Tibial artery (tissue), 4 donors: Measurements from ENCODE around the gene FCRLB.
"Not testable (repeated sequence)": the region's sequence is repeated elsewhere in the genome, so short reads cannot be mapped to it uniquely, and the experiment has no call there.

Source experiments
- DNase-seq, 2 donors: peaks; one replicate each; pipeline ENCODE4 v3.0.0-alpha.2; 2019
- H3K27ac ChIP-seq, 2 donors: fragments of 200-600 bp; sonication (generic) in 1 of 2; 1 replicate in 1 of 2; 2 replicates in 1 of 2; pipeline ENCODE4 v1.5.1; 2018 to 2019; ENCODE audit warnings: mild to moderate bottlenecking in 1 of 2
- H3K27me3 ChIP-seq, 2 donors: fragments of 200-600 bp; sonication (generic) in 1 of 2; one replicate each; pipeline versions ENCODE4 v1.5.1 to v1.6.0; 2016 to 2019
- H3K36me3 ChIP-seq, 3 donors: fragments of 200-600 bp; sonication (generic) in 2 of 3; one replicate each; pipeline ENCODE4 v1.5.1; 2016 to 2019; ENCODE audit warnings: mild to moderate bottlenecking in 2 of 3
- H3K4me1 ChIP-seq, 4 donors: fragments of 200-600 bp; sonication (generic) in 2 of 4; 1 replicate in 3 of 4; 2 replicates in 1 of 4; pipeline ENCODE4 v1.5.1; 2016 to 2019
- H3K4me3 ChIP-seq, 2 donors: fragments of 200-600 bp; sonication (generic) in 1 of 2; 1 replicate in 1 of 2; 2 replicates in 1 of 2; pipeline ENCODE4 v1.5.1; 2018 to 2019; ENCODE audit warnings: mild to moderate bottlenecking in 2 of 2
- H3K9me3 ChIP-seq, 3 donors: fragments of 200-600 bp; sonication (generic) in 1 of 3; one replicate each; pipeline ENCODE4 v1.5.1; 2016 to 2019
- CTCF ChIP-seq, 2 experiments: fragments of 200-600 bp in 1 of 2; fragments of 450-650 bp in 1 of 2; IDR thresholded peaks; one replicate each; pipeline ENCODE4 v1.5.1; 2017 to 2019; ENCODE audit warnings: antibody characterized with exemption in 2 of 2, mild to moderate bottlenecking in 1 of 2, moderate library complexity in 1 of 2
- intact Hi-C: fragments of 100-400 bp; cut with DNase I; formaldehyde crosslinking; loops from one replicate; pipeline ENCODE4 v1.15.0; 2023; ENCODE audit warnings: low total_unique reads

Gene FCRLB

DNA sequence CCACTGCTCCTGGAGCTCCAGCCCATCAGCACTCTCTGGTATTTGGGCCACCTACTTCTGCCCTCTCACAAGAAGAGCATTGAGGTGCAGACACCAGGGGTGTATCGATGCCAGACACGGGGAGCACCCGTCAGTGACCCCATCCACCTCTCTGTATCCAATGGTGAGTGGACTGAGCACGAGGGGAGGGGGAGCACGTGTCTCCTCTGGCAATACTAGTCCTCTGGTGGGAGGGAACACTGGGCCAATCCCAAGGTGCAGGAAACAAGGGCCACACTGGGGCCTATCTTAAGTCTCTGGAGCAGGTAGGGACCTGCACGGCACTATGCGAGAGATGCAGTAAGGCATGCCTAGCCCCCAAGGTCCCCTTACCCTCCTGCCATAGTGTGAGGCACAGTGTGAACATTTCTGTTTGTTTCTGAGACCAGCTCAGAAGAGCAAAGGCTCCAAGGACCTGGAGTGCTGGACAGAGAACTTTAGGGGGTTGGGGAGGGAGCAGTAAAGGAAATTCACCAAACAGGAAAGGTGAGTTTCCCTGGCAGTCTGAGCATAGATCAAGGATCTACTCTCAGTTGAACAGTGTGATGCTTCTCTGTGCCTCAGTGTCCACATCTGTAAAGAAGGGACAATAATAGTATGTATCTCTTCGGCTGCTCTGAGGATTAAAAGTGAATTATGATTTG lies 2.3 kb downstream of the FCRLB start:
- peaks cover 0 to 22% (median 10%) of the 10 kb centered on the region in 4 donors for H3K4me1 ChIP-seq
- DNase-seq: no peak
- peaks cover 0 to 7% of the 10 kb centered on the region in 2 donors for H3K27me3 ChIP-seq
- no peak overlapping the region for H3K27ac ChIP-seq
- no peaks in the 10 kb centered on the region for H3K9me3 ChIP-seq
- H3K36me3 ChIP-seq: no peaks in the 10 kb centered on the region
- intact Hi-C loops: no loop called here
- H3K4me3 ChIP-seq: no peak overlapping the region
- TF ChIP-seq CTCF (IDR thresholded peaks at IDR 0.05): no peak

GRCh38 chr1:161725258-161725907 lies 4.0 kb downstream of the FCRLB start:
- Histone ChIP-seq H3K27ac (peak overlapping the region; percentile 67 to 79), H3K4me3 (peak overlapping the region; percentile 77 to 85), H3K4me1 (peaks cover 0 to 22% (median 10%) of the 10 kb centered on the region in 4 donors)
- H3K27me3 ChIP-seq, H3K9me3 ChIP-seq, intact Hi-C loops, DNase-seq, H3K36me3 ChIP-seq: not testable (repeated sequence)

DNA sequence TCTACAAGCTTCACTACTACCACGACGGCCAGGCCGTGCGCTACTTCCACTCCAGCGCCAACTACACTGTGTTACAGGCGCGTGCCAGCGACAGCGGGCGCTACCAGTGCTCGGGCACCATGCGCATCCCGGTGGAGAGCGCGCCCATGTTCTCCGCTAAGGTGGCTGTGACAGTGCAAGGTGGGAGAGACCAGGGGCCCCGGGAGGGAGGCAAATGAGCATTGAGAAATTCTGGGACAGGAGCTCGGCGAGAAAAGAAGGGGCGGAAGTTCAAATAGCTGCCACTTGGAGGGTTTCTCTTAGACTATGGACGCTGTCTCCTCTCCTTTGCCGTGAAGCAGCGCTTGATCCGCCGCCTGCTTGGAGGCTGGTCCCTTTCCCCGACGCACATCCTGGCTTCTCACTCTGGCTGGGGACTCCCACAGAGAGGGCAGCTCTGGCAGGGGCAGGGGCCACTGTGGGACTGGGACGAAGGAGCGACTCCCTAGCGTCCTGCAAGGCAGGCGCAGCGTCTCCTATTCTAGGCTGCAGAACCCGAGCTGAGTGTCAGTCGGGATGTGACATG lies 4.6 kb downstream of the FCRLB start:
- Histone ChIP-seq H3K4me3 (peak overlapping the region; percentile 77 to 85), H3K27ac (peak overlapping the region; percentile 67 to 79), H3K27me3 (peaks cover 0 to 7% of the 10 kb centered on the region in 2 donors), H3K36me3 (no peaks in the 10 kb centered on the region), H3K4me1 (peaks cover 0 to 22% (median 10%) of the 10 kb centered on the region in 4 donors), H3K9me3 (no peaks in the 10 kb centered on the region)
- peak; percentile 31 to 70 for DNase-seq
- intact Hi-C loops: no loop called here
- peak; percentile 36 to 43 for TF ChIP-seq CTCF (IDR thresholded peaks at IDR 0.05)

GRCh38 chr1:161726473-161727255 lies 5.3 kb downstream of the FCRLB start:
- Histone ChIP-seq H3K4me3 (peak overlapping the region; percentile 77 to 85), H3K27me3 (peaks cover 0 to 7% of the 10 kb centered on the region in 2 donors), H3K36me3 (no peaks in the 10 kb centered on the region), H3K27ac (peak overlapping the region; percentile 67 to 79), H3K4me1 (peaks cover 0 to 22% (median 10%) of the 10 kb centered on the region in 4 donors), H3K9me3 (no peaks in the 10 kb centered on the region)
- intact Hi-C loops: no loop called here
- DNase-seq: peak; percentile 89
- TF ChIP-seq CTCF (IDR thresholded peaks at IDR 0.05): peak in 1 of 2 experiments; percentile 15

DNA sequence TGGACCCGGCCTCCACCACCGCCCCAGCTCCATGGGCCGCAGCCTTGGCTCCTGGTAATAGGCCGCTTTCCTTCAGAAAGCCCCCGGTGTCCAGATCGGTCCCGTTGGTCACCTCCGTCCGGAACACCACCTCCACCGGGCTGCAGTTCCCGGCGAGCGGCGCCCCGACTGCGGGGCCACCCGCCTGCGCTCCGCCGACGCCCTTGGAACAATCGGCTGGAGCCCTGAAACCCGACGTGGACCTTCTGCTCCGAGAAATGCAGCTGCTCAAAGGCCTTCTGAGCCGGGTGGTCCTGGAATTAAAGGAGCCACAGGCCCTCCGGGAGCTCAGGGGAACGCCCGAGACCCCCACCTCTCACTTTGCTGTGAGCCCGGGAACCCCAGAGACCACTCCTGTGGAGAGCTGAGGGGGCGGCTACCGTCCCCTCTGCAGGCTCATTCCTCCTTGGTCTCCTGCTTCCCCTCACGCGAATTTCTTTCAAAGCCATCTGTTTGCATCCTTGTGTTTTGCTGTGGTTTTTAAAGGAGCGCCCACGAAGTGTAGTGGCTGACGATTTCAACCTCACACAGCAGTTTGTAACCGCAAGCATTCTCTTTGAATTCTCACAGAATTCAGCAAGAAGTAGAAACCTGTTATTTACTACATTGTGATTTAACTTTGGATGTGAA lies 6.0 kb downstream of the FCRLB start:
- H3K27me3 ChIP-seq: peaks cover 0 to 3% of the 10 kb centered on the region in 2 donors
- H3K4me1 ChIP-seq: peaks cover 0 to 22% (median 10%) of the 10 kb centered on the region in 4 donors
- no peak for TF ChIP-seq CTCF (IDR thresholded peaks at IDR 0.05)
- no peaks in the 10 kb centered on the region for H3K9me3 ChIP-seq
- DNase-seq: no peak
- H3K27ac ChIP-seq: peak overlapping the region; percentile 67 to 79
- H3K4me3 ChIP-seq: peak overlapping the region; percentile 77 to 85
- intact Hi-C loops: no loop called here
- no peaks in the 10 kb centered on the region for H3K36me3 ChIP-seq
